Caco-2 (cell line): ENCODE data around the gene EFR3B. TPM values are rescaled to one million over a fixed set of nuclear protein-coding genes. Genes with fewer than 3 reads are reported as not detected.

Experiments used
- BruUV-seq: library from RNA; stranded (reverse); fragments of 400-500 nt; replicated peaks from 2 replicates; lab custom pipeline; 2021; lab: Mats Ljungman, UMichigan
- CTCF ChIA-PET: fragments of 300-600 bp; sonication (Branson Sonifier 250); formaldehyde crosslinking; loops from one replicate; lab custom pipeline; 2022; ENCODE audit warnings: antibody characterized with exemption; lab: Charles Lee
- POLR2A ChIA-PET: fragments of 300-600 bp; sonication (Branson Sonifier 250); formaldehyde crosslinking; loops from one replicate; lab custom pipeline; 2022; ENCODE audit warnings: antibody characterized with exemption; lab: Charles Lee
- DNase-seq, 2 experiments: peaks; one replicate each; pipeline versions ENCODE4 v3.0.0 to v3.0.0-alpha.2; 2020 to 2022
- H3K27me3 ChIP-seq: replicated peaks from 2 replicates; pipeline ENCODE4 v1.6.0; 2011; ENCODE audit warnings: low read length; ENCODE audit not compliant: control insufficient read depth, insufficient read depth
- H3K36me3 ChIP-seq: 2 replicates; pipeline ENCODE4 v1.5.1; 2011; ENCODE audit warnings: low read length; ENCODE audit not compliant: control insufficient read depth, insufficient read depth
- H3K4me1 ChIP-seq: fragments of 250-450 bp; sonication (Bioruptor Pico); 2 replicates; pipeline ENCODE4 v1.5.1; 2020; ENCODE audit warnings: mild to moderate bottlenecking
- H3K4me3 ChIP-seq: 2 replicates; pipeline ENCODE4 v1.5.1; 2011; ENCODE audit warnings: low read depth, mild to moderate bottlenecking, control low read depth, low read length
- H3K9me3 ChIP-seq: fragments of 250-450 bp; sonication (Bioruptor Pico); 2 replicates; pipeline ENCODE4 v1.5.1; 2020; ENCODE audit warnings: mild to moderate bottlenecking, moderate library complexity
- H3K27ac Mint-ChIP-seq: one replicate; pipeline ENCODE4 v1.8.0; 2022; ENCODE audit warnings: mixed read lengths; ENCODE audit not compliant: unreplicated experiment
- H3K27me3 Mint-ChIP-seq: one replicate; pipeline ENCODE4 v1.8.0; 2022; ENCODE audit warnings: mixed read lengths; ENCODE audit not compliant: insufficient read depth, unreplicated experiment
- H3K36me3 Mint-ChIP-seq: one replicate; pipeline ENCODE4 v1.8.0; 2022; ENCODE audit warnings: mild to moderate bottlenecking, mixed read lengths; ENCODE audit not compliant: insufficient read depth, unreplicated experiment
- H3K4me1 Mint-ChIP-seq: one replicate; pipeline ENCODE4 v1.8.0; 2022; ENCODE audit warnings: low read depth, mixed read lengths; ENCODE audit not compliant: unreplicated experiment
- H3K4me3 Mint-ChIP-seq: one replicate; pipeline ENCODE4 v1.8.0; 2022; ENCODE audit warnings: mild to moderate bottlenecking, moderate library complexity, mixed read lengths; ENCODE audit not compliant: unreplicated experiment
- H3K9me3 Mint-ChIP-seq: one replicate; pipeline ENCODE4 v1.8.0; 2022; ENCODE audit warnings: mixed read lengths; ENCODE audit not compliant: unreplicated experiment
- intact Hi-C: fragments of 100-400 bp; cut with micrococcal nuclease; formaldehyde crosslinking; loops from one replicate; pipeline ENCODE4 v1.10.0; 2022; ENCODE audit not compliant: unreplicated experiment
- total RNA-seq: library from RNA; stranded (reverse); gene quantifications from 2 replicates; pipeline ENCODE4 v1.2.3, GENCODE V29; 2022
- TF ChIP-seq, protein P1 (sequence below), 2 experiments: fragments of 200-600 bp in 1 of 2; IDR thresholded peaks; 1 replicate in 1 of 2; 2 replicates in 1 of 2; pipeline versions ENCODE4 v1.5.1 to v1.8.0; 2011 to 2022; ENCODE audit warnings: antibody characterized with exemption in 1 of 2, control low read depth in 1 of 2, inconsistent platforms in 1 of 2, low read depth in 1 of 2, low read length in 1 of 2, mild to moderate bottlenecking in 1 of 2, moderate library complexity in 1 of 2; ENCODE audit not compliant: insufficient read depth in 1 of 2, severe bottlenecking in 1 of 2, unreplicated experiment in 1 of 2

Gene EFR3B
- total RNA-seq, 1 experiment from 2014 or later, result 19.1 TPM

DNA sequence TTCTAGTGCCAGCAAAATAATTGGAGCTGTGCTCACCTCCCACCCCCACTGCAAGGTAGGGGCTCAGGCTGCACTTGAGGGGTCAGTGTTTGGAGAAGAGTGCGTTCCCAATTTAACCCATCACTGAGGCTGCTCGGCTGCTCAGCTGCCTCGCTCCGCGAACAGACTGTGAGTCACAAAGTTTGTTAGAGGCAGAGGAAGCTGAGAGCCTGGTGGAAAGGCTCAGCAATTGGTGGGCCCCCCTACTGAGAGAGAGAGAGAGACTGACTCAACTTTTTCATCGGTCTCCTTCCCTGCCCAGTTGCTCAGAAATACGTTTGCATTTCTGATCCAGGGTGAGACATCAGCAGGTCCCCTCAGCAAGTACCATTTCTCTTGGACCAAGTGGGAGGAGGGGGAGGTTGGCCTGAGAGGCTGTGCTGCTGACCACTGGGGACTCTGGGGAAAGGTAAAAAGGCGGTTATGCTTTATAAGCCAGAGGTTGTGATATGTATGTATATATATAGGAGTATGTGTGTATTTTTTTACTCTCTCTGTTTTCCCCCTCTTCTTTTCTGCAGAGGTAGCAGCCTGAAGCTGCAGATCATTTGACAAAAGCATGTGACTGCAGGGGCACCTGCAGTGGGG is 1.5 kb downstream of the EFR3B start:
- Mint-ChIP-seq H3K36me3 (no peaks in the 10 kb centered on the region), H3K4me1 (peaks cover 12% of the 10 kb centered on the region), H3K4me3 (peak overlapping the region; percentile 82), H3K9me3 (no peaks in the 10 kb centered on the region), H3K27me3 (no peaks in the 10 kb centered on the region), H3K27ac (no peak overlapping the region)
- ChIA-PET POLR2A (no interaction called here), CTCF (interaction anchor here (0.5 to 0.9 kb wide), 3 partner anchors 9 to 86 kb away, joined by 3 to 4 read pairs (median 3); no protein-coding TSS in a partner anchor)
- no peaks in the 10 kb centered on the region for H3K27me3 ChIP-seq
- intact Hi-C loops, result loop anchor here (2.0 to 10.0 kb wide), 4 partner anchors 35 to 151 kb away; no protein-coding TSS in a partner anchor
- no TSS peak for BruUV-seq
- TF ChIP-seq, protein P1, sequence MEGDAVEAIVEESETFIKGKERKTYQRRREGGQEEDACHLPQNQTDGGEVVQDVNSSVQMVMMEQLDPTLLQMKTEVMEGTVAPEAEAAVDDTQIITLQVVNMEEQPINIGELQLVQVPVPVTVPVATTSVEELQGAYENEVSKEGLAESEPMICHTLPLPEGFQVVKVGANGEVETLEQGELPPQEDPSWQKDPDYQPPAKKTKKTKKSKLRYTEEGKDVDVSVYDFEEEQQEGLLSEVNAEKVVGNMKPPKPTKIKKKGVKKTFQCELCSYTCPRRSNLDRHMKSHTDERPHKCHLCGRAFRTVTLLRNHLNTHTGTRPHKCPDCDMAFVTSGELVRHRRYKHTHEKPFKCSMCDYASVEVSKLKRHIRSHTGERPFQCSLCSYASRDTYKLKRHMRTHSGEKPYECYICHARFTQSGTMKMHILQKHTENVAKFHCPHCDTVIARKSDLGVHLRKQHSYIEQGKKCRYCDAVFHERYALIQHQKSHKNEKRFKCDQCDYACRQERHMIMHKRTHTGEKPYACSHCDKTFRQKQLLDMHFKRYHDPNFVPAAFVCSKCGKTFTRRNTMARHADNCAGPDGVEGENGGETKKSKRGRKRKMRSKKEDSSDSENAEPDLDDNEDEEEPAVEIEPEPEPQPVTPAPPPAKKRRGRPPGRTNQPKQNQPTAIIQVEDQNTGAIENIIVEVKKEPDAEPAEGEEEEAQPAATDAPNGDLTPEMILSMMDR (IDR thresholded peaks at IDR 0.05; ENCODE audit: insufficient read depth in 1 of 2, low read depth in 1 of 2, low read length in 1 of 2, severe bottlenecking in 1 of 2, unreplicated experiment in 1 of 2), result no peak
- H3K4me3 ChIP-seq, result peak overlapping the region; percentile 62
- DNase-seq, result no peak
- H3K4me1 ChIP-seq, result peaks cover 5% of the 10 kb centered on the region; the same call in 1 of the 2 replicates
- H3K36me3 ChIP-seq, result no peaks in the 10 kb centered on the region
- no peaks in the 10 kb centered on the region for H3K9me3 ChIP-seq

DNA sequence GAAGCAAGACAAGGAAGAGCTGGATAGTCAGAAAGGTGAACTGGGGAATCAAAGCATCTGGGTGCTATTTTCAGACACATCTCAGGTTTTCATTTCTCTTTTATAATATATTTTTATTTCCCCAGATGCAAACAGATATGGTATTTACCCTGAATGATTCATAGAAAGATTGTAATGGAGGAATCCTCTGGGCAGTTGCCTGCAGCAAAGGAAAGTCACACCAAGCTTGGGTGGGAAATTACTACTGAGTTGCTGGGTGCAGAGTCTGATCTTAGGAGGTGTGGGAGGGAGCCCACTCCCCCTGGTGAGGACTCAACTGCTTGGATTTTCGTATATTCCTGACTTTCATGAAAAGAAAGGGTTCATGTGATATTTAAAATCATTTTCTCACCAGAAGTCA is 2.1 kb downstream of the EFR3B start:
- intact Hi-C loops, result loop anchor here (5.0 to 10.0 kb wide), 2 partner anchors 37 to 151 kb away; no protein-coding TSS in a partner anchor
- no peak for DNase-seq
- CTCF ChIA-PET, result interaction anchor here (0.6 to 0.9 kb wide), 2 partner anchors 9 to 92 kb away, joined by 3 read pairs; no protein-coding TSS in a partner anchor
- H3K36me3 Mint-ChIP-seq, result no peaks in the 10 kb centered on the region
- no peaks in the 10 kb centered on the region for H3K9me3 Mint-ChIP-seq
- no peak overlapping the region for H3K4me3 ChIP-seq
- peaks cover 5% of the 10 kb centered on the region; the same call in 1 of the 2 replicates for H3K4me1 ChIP-seq
- TF ChIP-seq, protein P1 (IDR thresholded peaks at IDR 0.05; ENCODE audit: insufficient read depth in 1 of 2, low read depth in 1 of 2, low read length in 1 of 2, severe bottlenecking in 1 of 2, unreplicated experiment in 1 of 2), result no peak
- no peaks in the 10 kb centered on the region for H3K36me3 ChIP-seq
- H3K4me1 Mint-ChIP-seq, result peaks cover 12% of the 10 kb centered on the region
- H3K27ac Mint-ChIP-seq, result no peak overlapping the region
- POLR2A ChIA-PET, result no interaction called here
- H3K4me3 Mint-ChIP-seq, result no peak overlapping the region
- H3K9me3 ChIP-seq, result no peaks in the 10 kb centered on the region
- TSS peak; percentile 42 for BruUV-seq
- H3K27me3 ChIP-seq, result no peaks in the 10 kb centered on the region
- no peaks in the 10 kb centered on the region for H3K27me3 Mint-ChIP-seq

DNA sequence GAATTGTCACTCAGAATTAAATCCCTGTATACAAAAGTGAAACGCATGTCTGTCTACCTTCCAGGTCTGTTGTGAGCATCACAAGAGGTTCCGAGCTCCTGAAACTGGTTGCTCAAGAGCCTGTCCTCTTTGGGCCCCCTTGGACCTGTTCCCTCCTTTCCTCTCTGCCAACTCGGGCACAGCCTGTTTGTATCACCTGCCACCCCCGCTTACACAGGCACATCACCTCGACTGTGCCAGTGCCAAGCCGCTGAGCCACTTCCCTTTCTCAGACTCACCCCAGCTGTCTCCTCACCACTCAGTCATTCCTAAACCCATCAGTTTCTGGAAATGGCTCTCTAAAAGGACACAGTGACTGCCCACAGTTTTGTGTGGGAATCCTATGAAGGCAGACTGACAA is 3.1 kb downstream of the EFR3B start:
- Mint-ChIP-seq H3K27me3 (no peaks in the 10 kb centered on the region), H3K4me1 (peaks cover 21% of the 10 kb centered on the region), H3K27ac (no peak overlapping the region), H3K4me3 (no peak overlapping the region), H3K36me3 (peaks cover 5% of the 10 kb centered on the region), H3K9me3 (no peaks in the 10 kb centered on the region)
- intact Hi-C loops, result loop anchor here (5.0 to 10.0 kb wide), 2 partner anchors 38 to 150 kb away; no protein-coding TSS in a partner anchor
- DNase-seq, result no peak
- TF ChIP-seq, protein P1 (IDR thresholded peaks at IDR 0.05; ENCODE audit: insufficient read depth in 1 of 2, low read depth in 1 of 2, low read length in 1 of 2, severe bottlenecking in 1 of 2, unreplicated experiment in 1 of 2), result no peak
- no peaks in the 10 kb centered on the region for H3K36me3 ChIP-seq
- peaks cover 5% of the 10 kb centered on the region; the same call in 1 of the 2 replicates for H3K4me1 ChIP-seq
- ChIA-PET CTCF (interaction anchor here (1.1 kb wide), 1 partner anchor 11 kb away, joined by 3 read pairs; no protein-coding TSS in a partner anchor), POLR2A (no interaction called here)
- H3K27me3 ChIP-seq, result no peaks in the 10 kb centered on the region
- no TSS peak for BruUV-seq
- H3K4me3 ChIP-seq, result no peak overlapping the region
- H3K9me3 ChIP-seq, result no peaks in the 10 kb centered on the region
